GM18517 (cell line): Measurements from ENCODE around the gene SMAD5.

Source experiments
- ATAC-seq: cut with Tn5 transposase; IDR thresholded peaks from one replicate; pipeline ENCODE4 v1.9.1; 2021; ENCODE audit warnings: mild to moderate bottlenecking, moderate library complexity; ENCODE audit not compliant: unreplicated experiment

The SMAD5 gene

DNA sequence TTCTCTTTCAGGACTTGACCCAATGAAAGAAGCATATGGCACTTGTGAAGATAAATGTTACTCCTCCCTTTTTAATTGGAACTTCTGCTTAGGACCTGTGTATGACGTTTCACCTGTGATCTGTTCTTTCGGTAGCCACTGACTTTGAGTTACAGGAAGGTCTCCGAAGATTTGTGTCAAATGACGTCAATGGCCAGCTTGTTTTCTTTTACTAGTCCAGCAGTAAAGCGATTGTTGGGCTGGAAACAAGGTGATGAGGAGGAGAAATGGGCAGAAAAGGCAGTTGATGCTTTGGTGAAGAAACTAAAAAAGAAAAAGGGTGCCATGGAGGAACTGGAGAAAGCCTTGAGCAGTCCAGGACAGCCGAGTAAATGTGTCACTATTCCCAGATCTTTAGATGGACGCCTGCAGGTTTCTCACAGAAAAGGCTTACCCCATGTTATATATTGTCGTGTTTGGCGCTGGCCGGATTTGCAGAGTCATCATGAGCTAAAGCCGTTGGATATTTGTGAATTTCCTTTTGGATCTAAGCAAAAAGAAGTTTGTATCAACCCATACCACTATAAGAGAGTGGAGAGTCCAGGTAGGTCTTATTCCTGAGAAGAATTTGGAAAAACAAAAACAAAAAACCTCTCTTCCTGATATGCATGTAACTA lies 21.1 kb downstream of the SMAD5 start:
- no peak for ATAC-seq

DNA sequence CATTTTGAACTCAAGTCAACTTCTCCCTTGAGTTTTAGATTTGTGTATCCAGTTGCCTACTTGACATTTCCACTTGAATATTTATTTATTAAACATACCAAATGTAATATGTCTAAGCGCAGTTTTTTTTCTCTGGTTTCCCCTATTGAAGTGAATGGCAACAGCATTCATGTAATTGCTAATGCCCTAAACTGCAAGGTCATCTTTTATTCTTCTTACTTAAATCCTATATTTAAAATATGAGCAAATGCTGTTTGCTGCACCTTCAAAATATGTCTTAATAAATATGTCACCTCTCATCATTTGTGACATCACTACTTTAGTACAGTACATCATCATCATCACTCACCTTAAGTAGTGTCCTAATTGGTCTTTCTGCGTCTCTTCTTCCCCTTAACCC lies 22.4 kb downstream of the SMAD5 start:
- ATAC-seq = no peak

DNA sequence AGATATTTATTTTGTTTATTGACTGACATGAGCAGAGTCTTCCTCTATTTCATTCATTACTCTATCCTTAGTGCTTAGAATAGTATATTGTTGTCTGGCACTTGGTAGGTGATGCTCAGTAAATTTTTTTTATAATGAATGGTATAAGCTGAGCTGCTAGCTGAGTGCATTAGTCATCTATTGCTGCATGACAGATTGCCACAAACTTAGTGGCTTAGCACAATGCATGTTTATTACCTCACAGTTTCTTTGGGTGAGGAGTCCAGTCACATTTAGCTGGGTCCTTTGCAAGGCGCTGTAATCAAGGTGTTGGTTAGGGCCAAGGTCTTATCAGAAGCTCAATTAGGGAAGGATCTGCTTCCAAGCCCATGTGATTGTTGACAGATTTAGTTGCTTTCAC lies 23.1 kb downstream of the SMAD5 start:
- no peak for ATAC-seq

DNA sequence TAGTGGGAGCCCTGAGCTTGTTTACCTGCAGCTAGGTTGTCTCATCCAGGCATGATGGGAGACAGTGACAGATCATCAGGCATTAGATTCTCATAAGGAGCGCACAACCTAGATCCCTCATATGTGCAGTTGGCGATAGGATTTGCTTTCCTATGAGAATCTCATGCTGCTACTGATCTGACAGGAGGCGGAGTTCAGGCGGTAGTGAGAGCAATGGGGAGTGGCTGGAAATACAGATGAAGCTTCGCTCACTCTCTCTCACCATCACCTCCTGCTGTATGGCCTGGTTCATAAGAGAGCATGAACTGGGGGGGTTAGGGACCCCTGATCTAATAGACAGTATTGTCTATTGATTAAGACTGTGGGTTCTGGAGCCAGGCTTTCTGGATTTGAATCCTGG lies 24.9 kb downstream of the SMAD5 start:
- ATAC-seq = no peak

DNA sequence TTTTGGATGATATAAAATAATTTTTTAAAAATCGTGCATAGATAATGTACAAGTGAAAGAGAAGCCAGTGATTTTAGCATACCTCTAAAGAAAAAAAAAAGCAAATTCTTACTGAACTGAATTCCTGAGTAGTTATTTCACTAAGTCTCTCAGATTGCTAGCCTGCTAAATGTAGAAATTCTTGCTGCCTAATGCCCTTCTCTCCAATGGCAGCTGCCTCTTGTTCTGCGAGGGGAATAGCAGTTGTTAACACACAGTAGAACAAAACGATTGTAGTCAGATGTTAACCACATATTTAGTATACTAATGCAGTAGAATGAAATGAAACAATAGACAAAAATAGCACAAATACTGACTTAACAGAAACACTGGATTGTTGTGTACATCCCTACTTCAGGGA lies 26.8 kb downstream of the SMAD5 start:
- ATAC-seq = no peak

DNA sequence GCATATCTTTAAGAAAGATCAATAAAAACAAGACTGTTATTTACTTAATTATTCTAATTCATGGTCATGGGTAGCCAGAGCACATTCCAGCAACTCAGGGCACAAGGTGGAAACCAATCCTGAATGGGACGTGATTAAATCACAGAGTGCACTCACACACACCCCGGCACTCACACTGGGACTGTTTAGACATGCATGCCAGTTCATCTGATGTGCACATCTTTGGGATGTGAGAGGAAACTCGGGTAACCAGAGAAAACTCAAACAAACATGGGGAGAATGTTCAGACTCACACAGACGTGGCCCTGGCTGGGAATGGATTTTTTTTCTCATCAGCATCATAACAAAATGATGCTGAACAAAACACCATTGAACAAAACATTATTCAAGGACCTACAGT lies 29.4 kb downstream of the SMAD5 start:
- ATAC-seq = no peak

DNA sequence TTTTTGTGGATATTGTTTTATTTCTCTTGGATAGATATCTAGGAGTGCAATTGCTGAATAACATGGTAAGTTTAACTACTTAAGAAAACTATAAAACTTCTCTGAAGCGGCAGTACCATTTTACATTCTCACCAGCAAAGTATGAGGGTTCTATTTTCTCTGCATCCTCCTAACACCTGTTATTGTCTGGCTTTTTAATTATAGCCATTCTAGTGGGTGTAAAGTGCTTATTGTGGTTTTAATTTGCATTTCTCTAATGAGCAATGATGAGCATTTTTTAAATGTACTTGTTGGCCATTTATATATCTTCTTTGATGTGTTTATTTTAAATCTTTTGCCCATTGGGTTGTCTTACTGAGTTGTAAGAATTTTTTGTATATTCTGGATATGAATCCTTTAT lies 31.6 kb downstream of the SMAD5 start:
- ATAC-seq = peak; percentile 57

DNA sequence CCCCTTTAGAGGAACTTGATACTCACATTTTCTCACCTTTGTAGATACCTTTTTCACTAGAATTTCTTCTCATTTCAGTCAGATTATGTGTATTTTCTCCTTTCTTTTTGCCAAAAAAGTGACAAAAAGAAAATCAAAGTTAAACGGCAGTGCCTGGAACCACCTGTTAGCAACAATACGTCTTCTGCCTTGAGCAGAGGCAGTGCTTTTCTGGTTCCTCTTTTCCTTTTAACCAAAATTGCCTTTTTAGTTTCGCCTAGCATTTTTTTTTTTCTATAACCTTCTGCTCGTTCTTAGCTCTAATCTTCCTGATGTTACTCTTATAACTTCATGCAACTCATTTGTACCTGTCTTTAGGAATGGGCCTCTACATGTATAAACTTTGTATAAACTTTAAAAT lies 34.3 kb downstream of the SMAD5 start:
- ATAC-seq = peak; percentile 71

DNA sequence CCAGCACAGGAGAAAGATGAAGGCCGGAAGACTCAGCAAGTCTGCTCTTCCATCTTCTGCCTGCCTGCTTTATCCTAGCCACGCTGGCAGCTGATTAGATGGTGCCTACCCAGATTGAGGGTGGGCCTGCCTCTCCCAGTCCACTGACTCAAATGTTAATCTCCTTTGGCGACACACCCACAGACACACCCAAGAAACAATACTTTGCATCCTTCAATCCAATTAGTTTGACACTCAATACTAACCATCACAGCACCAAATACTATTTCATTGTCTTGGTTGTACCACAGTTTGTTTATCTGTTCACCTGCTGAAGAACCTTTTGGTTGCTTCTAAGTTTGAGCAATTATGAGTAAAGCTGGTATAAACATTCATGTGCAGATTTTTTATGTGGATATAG lies 36.6 kb downstream of the SMAD5 start:
- no peak for ATAC-seq

DNA sequence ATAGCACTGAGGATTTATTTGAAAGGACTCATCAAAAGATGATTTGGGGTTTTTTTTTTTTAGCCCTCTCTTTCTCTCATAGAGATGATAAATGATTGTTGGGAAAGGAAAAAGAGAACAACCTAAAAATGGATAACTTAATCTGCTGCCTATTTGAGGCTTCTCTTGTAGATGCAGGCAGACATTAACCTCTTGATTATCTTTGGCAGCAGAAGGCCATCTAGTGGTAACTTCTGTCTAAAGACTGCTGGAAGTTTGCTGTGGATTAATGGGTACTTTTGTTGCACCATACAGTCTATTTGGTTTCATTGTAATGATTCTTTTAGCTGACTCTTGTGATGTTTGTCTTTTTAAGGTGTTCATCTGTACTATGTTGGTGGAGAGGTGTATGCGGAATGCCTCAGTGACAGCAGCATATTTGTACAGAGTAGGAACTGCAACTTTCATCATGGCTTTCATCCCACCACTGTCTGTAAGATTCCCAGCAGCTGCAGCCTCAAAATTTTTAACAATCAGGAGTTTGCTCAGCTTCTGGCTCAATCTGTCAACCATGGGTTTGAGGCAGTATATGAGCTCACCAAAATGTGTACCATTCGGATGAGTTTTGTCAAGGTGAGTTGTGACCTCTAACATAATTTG lies 41.5 kb downstream of the SMAD5 start:
- no peak for ATAC-seq

DNA sequence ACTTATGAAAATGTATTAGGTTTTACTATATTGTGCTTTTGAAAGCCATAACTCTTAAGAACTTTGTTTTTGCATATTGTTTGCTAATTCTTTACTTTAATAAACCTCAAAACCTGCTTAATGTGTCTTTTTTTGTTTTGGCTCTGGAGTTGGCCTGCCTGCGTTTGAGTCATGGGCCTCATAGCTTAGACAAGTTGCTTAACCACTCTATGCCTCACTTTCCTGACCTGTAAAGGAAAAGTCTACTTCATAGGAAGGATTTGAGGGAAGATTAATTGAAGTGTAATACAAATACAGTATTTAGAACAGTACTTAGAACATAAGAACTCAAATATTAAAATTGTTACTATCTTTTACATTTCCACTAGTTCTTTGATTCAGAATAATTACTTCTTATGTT lies 50.0 kb downstream of the SMAD5 start:
- ATAC-seq = no peak

DNA sequence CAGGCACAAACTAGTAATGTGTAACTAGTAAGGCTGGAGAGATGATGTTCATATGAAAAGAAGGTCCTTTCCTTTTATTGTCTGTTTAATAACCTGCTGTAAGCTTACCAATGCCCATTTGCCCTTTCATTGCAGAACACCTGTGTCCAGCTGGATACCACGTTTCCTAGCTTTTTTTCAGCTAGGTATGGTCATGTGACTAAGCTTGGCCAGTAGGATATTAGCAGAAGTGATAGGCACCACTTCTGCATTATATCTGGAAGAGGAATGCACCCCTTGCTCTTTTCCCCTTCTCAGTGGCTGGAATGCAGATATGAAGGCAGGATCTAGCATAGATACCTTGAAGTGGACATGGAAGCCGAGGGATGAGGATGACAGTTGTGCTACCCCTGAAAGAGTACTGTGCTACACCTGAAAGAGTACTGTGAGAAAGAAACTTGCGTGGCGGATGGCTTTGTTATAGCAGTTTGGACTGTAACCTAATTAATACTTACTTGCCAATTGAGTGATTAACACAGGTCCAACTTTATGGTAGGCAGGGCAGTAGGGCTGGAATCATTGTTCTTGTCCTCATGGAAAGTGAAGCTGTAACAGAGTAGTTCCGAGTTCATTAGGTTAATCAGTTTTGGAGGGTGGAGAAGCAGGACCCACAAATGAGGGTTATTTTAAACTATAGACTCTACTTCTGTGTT lies 53.5 kb downstream of the SMAD5 start:
- no peak for ATAC-seq

DNA sequence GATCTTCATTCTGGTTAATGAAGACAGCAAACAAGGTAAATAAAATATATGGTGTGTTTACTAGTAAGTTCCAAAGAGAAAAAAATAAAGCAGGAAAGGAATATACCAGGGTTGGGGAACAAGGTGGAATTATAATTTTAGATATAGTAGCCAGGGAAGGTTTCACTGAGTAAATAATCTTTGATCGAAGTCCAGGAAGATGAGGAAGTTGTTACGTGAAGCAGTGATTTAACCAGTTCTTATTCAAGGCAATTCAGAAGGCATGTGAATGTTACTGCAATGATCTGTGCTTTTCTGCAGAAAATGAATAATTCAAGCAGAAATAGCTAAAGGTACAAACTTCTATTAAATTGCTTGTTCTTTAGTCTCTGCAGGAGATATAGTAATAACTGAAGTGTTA lies 54.2 kb downstream of the SMAD5 start:
- ATAC-seq = no peak

DNA sequence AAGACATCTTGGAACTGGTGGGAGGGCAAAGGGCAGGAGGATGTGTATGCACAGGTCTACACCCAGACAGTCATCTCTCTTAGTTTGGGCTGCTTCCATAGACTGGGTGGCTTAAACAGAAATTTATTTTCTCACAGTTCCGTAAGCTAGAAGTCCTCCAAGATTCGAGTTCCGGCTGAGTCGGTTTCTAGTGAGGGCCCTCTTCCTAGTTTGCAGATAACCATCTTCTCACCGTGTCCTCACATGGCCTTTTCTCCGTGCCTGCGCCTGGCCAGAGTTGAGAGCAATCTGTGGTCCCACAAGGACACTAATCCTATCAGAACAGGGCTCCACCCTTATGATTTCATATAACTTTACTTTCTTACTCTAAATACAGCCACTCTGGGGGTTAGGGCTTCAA lies 56.2 kb downstream of the SMAD5 start:
- no peak for ATAC-seq

DNA sequence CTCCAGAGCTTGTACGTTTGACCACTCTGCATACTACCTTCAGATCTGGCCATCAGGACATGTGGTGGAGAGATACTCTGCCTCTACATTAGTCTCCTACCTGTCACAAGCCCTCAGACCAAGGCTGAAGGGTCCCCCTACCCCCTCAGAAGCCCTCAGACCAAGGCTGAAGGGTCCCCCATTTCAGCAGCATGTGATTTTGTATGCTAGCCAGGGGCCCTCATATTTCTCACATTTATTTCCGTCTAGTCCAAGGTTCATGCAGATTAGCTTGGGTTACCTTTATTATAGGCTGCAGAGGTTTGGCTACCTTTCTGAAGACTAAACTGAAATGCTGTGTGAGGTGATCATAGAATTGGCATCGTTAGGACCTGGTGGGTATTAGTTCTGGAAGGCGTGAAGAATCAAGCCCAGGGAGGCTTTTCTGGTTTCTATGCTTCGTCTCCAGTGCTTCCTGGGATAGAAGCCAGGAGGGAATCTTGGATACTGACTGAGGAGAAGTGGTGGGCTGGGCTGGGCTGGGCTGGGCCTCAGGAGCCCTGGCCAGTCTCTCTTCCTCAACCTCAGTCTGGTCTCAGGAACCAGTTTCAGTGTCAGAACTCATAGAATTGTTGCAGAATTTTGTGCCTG lies 57.6 kb downstream of the SMAD5 start:
- no peak for ATAC-seq

DNA sequence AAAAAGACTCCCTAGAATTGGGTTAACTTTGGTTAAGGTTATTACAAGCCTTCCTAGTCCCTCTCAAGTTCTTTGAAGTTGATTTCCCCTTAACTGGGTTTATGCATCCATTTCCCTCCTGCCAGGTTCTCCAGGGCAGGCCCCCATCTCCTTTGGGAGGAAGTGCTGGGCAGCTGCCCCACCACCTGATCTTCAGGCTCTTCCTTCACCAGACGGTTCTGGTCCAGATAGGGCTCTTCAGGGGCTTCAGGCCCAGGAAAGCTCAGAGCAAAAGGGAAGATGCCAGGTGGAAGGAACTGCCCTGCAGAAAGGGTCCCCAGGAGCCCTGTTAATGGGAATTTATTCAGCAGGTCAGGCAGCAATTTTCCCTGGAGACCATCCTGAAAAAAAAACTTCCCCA lies 58.3 kb downstream of the SMAD5 start:
- no peak for ATAC-seq

DNA sequence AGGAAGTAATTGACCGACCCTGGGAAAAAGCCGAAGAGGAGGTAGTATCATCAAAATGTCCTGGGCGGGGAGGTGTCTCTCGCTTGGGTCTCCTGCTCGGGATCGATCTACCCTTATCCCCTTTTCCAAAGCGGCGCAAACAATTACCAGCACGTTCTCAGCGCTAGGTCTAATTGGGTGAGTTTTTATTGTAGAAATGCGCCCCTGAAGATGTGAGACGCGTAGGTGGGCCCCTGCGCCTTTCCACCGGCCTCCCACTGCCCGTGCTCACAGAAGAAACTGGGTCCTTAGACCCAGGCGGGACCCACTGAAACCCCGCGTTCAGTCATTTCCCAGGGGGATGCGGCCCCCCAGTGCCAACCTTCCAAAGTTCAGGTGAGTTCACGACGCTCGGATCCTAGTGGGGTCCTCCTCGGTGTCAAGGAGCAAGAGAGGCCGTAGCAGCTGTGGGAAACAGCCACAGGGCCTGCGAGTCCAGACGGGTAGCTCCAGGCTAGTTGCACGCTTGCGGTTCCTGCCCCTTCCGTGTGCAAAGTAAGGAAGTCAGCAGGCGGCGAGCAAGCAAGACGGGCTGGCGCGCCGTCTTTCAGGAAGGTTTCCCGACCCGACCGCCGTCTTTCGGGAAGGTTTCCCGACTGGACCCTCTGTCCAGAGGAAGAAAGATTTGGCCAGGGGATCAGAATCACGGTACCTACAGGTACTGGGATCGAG lies 58.8 kb downstream of the SMAD5 start:
- no peak for ATAC-seq

DNA sequence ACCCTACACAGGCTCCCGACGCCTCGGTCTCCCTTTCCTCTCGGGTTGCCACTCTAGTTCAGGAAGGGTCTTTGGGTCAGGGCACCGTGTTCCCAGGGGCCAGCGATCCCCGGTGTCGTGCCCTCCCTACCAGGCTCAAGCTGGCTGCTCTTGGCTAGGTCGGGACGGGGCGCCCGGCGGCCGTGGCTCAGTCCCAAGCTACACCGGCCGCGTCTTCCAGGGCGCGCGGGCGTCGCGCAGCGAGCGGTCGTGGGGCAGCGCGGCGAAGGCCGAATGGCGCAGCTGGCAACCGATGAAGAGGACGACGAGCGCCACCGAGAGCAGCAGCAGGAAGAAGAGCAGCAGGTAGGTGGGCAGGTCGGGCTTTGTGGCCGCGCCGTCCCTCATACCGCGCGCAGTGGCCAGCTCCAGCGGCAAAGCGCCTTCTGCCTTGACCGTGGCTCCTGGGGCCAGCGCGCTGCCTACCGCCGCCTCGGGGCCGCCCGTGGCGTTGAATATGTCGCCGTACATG lies 59.4 kb downstream of the SMAD5 start:
- no peak for ATAC-seq

DNA sequence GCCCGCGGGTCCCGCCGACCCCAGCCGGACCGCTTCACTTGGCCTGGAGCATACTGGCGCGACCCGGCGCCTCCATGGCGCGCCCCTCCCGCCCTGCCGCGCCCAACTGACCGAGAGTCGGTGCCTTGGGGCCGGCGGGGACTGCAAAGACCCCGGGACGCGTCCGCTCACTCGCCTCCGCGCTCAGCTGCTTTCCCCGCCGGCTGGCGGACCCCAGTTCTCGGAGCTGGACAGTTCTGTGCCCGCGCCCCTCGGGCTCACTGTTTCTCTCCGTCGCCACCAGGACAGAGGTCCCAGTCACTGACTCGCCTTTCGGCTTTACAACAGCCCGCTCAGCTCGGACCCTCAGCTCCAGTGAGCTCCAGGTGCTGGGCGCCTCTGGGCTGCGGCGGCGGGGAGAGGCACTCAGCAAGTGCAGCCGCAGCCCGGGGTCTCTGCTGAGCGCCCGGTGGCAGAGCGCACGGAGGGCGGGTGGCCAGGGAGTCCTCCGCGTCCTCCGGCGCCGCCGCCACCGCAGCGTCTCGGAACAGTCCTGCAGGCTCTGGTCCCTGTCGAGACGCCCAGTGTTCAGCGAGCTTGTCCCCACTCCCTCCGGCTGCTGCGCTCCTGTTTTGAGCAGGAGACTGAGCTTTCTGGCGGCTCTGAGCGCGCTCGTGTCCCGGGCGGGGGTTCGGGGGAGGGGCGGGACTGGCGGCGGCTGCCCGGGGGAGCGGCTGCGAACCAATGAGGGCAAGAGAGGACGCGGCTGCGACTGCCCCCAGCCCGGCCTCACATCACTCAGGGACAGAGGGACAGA lies 60.1 kb downstream of the SMAD5 start, which contains the start of gene SMIM32:
Gene SMIM32, minus strand, starts transcription at position 637 of the 796 bp plus-strand sequence. CDS start 638 bp downstream, outside the sequence.
- no peak for ATAC-seq

DNA sequence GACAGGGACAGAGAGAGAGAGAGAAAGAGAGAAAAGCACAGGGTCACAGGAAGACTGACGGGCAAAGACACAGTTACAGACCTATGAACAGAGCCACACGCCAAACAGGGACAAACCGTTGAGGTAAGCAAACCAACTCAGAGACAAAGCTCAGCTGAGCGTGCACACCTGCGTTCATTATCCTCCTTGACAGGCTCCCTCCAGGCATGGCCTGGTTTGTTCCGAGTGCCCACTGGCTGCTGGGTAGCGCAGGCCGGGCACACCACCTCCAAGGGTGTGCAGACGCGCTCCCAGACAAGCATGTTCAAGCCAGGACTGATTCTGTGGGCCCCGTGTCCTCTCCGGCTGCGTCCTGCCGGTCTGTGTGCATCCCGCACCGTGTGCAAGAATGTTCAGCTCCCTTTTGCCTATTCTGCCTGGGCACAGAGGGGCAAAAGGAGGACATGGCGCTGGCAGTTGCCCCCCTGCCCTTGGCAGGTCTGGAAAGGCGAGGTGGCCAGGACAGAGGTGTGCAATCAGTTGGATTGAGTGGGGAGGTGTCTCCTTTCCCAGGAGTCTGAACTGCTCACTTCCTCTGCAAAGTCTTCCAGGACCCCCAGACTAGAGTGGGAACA lies 60.8 kb downstream of the SMAD5 start:
- no peak for ATAC-seq
